ENCODE measurements around the gene EVI5. TPM values are rescaled to one million over a fixed set of nuclear protein-coding genes. Genes with fewer than 3 reads are reported as not detected.
A peak's percentile ranks its signal among the peaks of the same experiment; 100 is the strongest.
"Not testable (repeated sequence)": the region's sequence is repeated elsewhere in the genome, so short reads cannot be mapped to it uniquely, and the experiment has no call there.

EVI5 gene
- total RNA-seq, 2 donors from 2014 or later, result 45.9 to 48.6 TPM

DNA sequence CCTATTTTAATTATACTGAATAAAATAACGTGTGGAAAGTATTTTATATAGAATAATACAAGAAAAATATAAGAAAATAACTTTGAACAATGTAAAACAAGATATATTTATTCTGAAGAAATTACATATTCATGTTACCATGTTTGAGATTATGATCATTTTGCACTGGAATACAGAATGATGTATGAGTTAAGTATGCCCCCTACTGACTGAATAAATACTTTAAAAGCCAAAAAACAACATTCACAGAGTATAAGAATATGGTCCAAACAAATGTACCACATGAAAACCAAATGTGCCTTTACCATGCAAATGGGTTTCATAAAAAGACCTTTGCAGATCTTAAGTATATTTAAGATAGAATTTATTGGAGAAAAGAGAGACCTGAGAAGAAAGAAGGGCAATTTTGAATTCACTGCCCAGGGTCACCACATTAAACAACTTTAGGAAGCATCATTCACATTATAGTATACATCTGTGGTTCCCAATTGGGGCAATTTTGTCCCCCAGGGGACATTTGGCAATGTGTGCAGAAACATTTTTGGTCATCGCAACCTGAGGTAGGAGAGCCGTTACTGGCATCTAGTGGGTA, 161.6 kb downstream of the EVI5 start:
- TF ChIP-seq, protein P1, sequence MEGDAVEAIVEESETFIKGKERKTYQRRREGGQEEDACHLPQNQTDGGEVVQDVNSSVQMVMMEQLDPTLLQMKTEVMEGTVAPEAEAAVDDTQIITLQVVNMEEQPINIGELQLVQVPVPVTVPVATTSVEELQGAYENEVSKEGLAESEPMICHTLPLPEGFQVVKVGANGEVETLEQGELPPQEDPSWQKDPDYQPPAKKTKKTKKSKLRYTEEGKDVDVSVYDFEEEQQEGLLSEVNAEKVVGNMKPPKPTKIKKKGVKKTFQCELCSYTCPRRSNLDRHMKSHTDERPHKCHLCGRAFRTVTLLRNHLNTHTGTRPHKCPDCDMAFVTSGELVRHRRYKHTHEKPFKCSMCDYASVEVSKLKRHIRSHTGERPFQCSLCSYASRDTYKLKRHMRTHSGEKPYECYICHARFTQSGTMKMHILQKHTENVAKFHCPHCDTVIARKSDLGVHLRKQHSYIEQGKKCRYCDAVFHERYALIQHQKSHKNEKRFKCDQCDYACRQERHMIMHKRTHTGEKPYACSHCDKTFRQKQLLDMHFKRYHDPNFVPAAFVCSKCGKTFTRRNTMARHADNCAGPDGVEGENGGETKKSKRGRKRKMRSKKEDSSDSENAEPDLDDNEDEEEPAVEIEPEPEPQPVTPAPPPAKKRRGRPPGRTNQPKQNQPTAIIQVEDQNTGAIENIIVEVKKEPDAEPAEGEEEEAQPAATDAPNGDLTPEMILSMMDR (IDR thresholded peaks at IDR 0.05), result peak; percentile 13
- DNase-seq (ENCODE audit: low spot score), result no peak
- no peaks in the 10 kb centered on the region for H3K9me3 ChIP-seq
- no peaks in the 10 kb centered on the region for H3K4me1 ChIP-seq (ENCODE audit: control insufficient read depth in 1 of 2, low read depth in 2 of 2)
- peaks cover 4% of the 10 kb centered on the region for H3K36me3 ChIP-seq
- no peak for ATAC-seq (ENCODE audit: insufficient number of reproducible peaks, low FRiP score, low read depth)
- no peaks in the 10 kb centered on the region for H3K27me3 ChIP-seq (replicated peaks; ENCODE audit: insufficient read depth)
- no peak overlapping the region for H3K4me3 ChIP-seq
- no peak overlapping the region for H3K27ac ChIP-seq

DNA sequence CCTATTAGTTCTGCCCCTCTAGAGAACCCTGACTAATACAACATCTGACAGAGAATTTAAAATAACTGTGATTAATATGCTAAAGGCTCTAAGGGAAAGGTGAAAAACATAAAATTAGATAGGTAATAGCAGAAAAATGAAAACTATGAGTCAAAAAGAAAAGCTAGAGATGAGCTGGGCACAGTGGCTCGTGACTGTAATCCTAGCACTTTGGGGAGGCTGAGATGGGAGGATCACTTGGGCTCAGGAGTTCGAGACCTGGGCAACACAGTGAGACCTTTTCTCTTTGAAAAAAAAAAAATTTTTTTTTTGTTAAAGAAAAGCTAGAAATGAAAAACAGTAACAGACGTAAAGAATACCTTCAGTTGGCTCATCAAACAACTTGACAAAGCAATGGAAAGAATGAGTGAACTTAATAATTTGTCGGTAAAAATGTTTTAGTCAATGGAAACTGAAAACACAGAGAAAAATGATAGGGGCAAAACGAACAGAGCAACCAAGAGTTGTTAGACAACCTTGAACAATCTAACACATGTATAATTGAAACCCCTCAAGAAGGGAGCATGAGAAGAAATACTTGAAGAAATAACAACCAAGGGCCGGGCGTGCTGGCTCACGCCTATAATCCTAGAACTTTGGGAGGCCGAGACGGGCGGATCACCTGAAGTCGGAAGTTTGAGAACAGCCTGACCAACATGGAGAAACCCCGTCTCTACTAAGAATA, 165.3 kb downstream of the EVI5 start:
- H3K4me3 ChIP-seq, result no peak overlapping the region
- no peaks in the 10 kb centered on the region for H3K9me3 ChIP-seq
- H3K4me1 ChIP-seq (ENCODE audit: control insufficient read depth in 1 of 2, low read depth in 2 of 2), result no peaks in the 10 kb centered on the region
- TF ChIP-seq, protein P1 (IDR thresholded peaks at IDR 0.05), result no peak
- H3K27me3 ChIP-seq (replicated peaks; ENCODE audit: insufficient read depth), result no peaks in the 10 kb centered on the region
- DNase-seq (ENCODE audit: low spot score) (no peak), ATAC-seq (ENCODE audit: insufficient number of reproducible peaks, low FRiP score, low read depth) (no peak)
- no peak overlapping the region for H3K27ac ChIP-seq
- H3K36me3 ChIP-seq, result no peaks in the 10 kb centered on the region

- Histone ChIP-seq H3K4me3 (no peak overlapping the region), H3K9me3 (no peaks in the 10 kb centered on the region), H3K36me3 (no peaks in the 10 kb centered on the region), H3K4me1 (ENCODE audit: control insufficient read depth in 1 of 2, low read depth in 2 of 2) (no peaks in the 10 kb centered on the region), H3K27ac (no peak overlapping the region), H3K27me3 (replicated peaks; ENCODE audit: insufficient read depth) (no peaks in the 10 kb centered on the region)
- TF ChIP-seq, protein P1 (IDR thresholded peaks at IDR 0.05), result no peak
- DNase-seq (ENCODE audit: low spot score) (no peak), ATAC-seq (ENCODE audit: insufficient number of reproducible peaks, low FRiP score, low read depth) (no peak)
These were observed 183.9 kb downstream of the EVI5 start for GRCh38 chr1:92601044-92601443.

DNA sequence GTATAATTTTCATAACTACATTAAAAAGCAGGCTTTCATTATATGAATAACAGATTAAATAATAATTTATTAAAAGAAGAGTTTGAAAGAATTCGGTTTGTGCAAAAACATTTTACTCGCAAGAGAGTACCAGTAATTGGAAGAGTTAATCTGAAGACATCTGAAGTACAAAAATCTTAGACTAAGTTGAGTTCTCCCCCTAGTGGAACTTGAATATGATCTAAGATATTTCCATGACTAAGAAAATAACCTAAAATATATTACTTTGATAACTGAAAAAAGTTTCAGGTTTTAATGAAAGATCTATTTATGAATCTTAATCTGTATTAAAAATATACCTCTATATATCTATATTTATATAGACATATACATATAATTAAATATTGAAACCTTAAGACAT, 185.7 kb downstream of the EVI5 start:
- Histone ChIP-seq H3K9me3 (no peaks in the 10 kb centered on the region), H3K36me3 (no peaks in the 10 kb centered on the region), H3K4me1 (ENCODE audit: control insufficient read depth in 1 of 2, low read depth in 2 of 2) (no peaks in the 10 kb centered on the region), H3K4me3 (no peak overlapping the region), H3K27ac (no peak overlapping the region), H3K27me3 (replicated peaks; ENCODE audit: insufficient read depth) (no peaks in the 10 kb centered on the region)
- ATAC-seq (ENCODE audit: insufficient number of reproducible peaks, low FRiP score, low read depth) (no peak), DNase-seq (ENCODE audit: low spot score) (no peak)
- TF ChIP-seq, protein P1 (IDR thresholded peaks at IDR 0.05), result no peak

GRCh38 chr1:92589361-92589760, 195.5 kb downstream of the EVI5 start:
- not testable (repeated sequence) for H3K4me1 ChIP-seq (ENCODE audit: control insufficient read depth in 1 of 2, low read depth in 2 of 2); H3K4me3 ChIP-seq; DNase-seq (ENCODE audit: low spot score); H3K27ac ChIP-seq; H3K27me3 ChIP-seq (replicated peaks; ENCODE audit: insufficient read depth); H3K9me3 ChIP-seq; H3K36me3 ChIP-seq; ATAC-seq (ENCODE audit: insufficient number of reproducible peaks, low FRiP score, low read depth)
